ENCODE results near the gene CDKN1A. TPM values are rescaled to one million over a fixed set of nuclear protein-coding genes. Genes with fewer than 3 reads are reported as not detected.

Gene CDKN1A
- total and polyA plus RNA-seq, 2 donors from 2014 or later, result 46.4 to 66.2 TPM

GRCh38 chr6:36700831-36701230 lies 22.3 kb downstream of the CDKN1A start:
- no peak overlapping the region for H3K27ac ChIP-seq (ENCODE audit: low read depth in 2 of 2, low read length in 2 of 2)
- no peaks in the 10 kb centered on the region for H3K9me3 ChIP-seq (ENCODE audit: control insufficient read depth in 2 of 3, insufficient read depth in 1 of 3, low read length in 3 of 3)
- no peak for DNase-seq
- TF ChIP-seq CTCF (IDR thresholded peaks at IDR 0.05; ENCODE audit: borderline replicate concordance, extremely low read depth, insufficient read depth), result no peak
- intact Hi-C loops (cut with DNase I), result no loop called here
- H3K4me1 ChIP-seq (ENCODE audit: control insufficient read depth in 2 of 3, insufficient read depth in 2 of 3, low read depth in 1 of 3, low read length in 3 of 3), result no peaks in the 10 kb centered on the region
- H3K4me3 ChIP-seq (ENCODE audit: low read length in 3 of 3), result no peak overlapping the region
- H3K9ac ChIP-seq (ENCODE audit: low read length in 3 of 3), result no peak overlapping the region
- H3K36me3 ChIP-seq (ENCODE audit: control insufficient read depth in 2 of 3, insufficient read depth in 3 of 3, low read length in 3 of 3), result no peaks in the 10 kb centered on the region
- no peaks in the 10 kb centered on the region for H3K27me3 ChIP-seq (ENCODE audit: control insufficient read depth, insufficient read depth, low read length)
- FAIRE-seq, result no peak

DNA sequence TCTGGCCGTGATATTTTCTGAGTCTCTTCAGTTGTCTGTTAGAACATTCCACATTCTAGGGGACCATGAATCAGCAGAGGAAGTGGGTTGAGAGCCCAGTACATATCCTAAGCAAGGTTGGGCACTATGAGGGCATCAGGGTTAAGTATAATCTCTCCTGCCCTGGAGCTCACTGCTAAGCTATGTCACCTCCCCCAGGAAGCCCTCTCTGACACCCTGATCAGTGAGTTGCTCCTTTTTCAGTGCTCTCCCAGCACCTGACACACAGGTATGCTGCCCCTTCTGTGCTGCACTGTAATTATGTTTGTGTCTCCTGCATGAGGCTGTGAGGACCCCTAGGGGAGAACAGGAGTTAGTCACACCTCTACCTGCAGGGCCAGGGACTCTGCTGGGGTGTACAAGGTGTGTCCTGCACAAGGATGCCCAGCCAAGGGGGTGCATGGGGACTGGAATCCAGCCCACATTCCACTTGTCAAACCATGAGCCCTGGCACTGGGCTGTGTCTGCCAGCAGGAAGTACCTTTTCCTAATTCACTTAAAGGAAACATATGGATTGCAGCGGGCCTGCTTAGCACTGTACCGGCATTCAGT lies 23.0 kb downstream of the CDKN1A start:
- H3K4me3 ChIP-seq (ENCODE audit: low read length in 3 of 3), result no peak overlapping the region
- no peak for DNase-seq
- no peak overlapping the region for H3K27ac ChIP-seq (ENCODE audit: low read depth in 2 of 2, low read length in 2 of 2)
- H3K27me3 ChIP-seq (ENCODE audit: control insufficient read depth, insufficient read depth, low read length), result no peaks in the 10 kb centered on the region
- no peak for TF ChIP-seq CTCF (IDR thresholded peaks at IDR 0.05; ENCODE audit: borderline replicate concordance, extremely low read depth, insufficient read depth)
- no peak overlapping the region for H3K9ac ChIP-seq (ENCODE audit: low read length in 3 of 3)
- H3K36me3 ChIP-seq (ENCODE audit: control insufficient read depth in 2 of 3, insufficient read depth in 3 of 3, low read length in 3 of 3), result no peaks in the 10 kb centered on the region
- no peak for FAIRE-seq
- no peaks in the 10 kb centered on the region for H3K9me3 ChIP-seq (ENCODE audit: control insufficient read depth in 2 of 3, insufficient read depth in 1 of 3, low read length in 3 of 3)
- H3K4me1 ChIP-seq (ENCODE audit: control insufficient read depth in 2 of 3, insufficient read depth in 2 of 3, low read depth in 1 of 3, low read length in 3 of 3), result no peaks in the 10 kb centered on the region
- intact Hi-C loops (cut with DNase I), result no loop called here

DNA sequence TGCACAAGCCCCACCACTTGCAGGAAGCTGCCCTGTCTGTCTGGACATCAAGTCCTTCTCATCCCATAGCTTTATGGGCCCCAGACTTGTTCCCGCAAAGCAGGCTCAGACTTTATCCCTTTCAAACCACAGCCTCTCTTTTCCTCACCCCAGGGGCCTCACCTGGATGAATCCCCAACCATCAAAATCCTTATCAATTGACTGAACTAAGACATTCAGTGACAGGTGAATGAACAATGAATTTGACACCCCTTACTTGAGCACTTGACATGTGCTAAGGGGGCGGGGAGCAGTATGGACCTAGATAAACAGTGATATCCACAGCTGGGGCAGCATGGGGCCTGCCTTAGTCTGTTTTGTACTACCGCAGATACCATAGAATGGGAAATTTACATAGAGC lies 24.1 kb downstream of the CDKN1A start:
- FAIRE-seq, result no peak
- TF ChIP-seq CTCF (IDR thresholded peaks at IDR 0.05; ENCODE audit: borderline replicate concordance, extremely low read depth, insufficient read depth), result no peak

DNA sequence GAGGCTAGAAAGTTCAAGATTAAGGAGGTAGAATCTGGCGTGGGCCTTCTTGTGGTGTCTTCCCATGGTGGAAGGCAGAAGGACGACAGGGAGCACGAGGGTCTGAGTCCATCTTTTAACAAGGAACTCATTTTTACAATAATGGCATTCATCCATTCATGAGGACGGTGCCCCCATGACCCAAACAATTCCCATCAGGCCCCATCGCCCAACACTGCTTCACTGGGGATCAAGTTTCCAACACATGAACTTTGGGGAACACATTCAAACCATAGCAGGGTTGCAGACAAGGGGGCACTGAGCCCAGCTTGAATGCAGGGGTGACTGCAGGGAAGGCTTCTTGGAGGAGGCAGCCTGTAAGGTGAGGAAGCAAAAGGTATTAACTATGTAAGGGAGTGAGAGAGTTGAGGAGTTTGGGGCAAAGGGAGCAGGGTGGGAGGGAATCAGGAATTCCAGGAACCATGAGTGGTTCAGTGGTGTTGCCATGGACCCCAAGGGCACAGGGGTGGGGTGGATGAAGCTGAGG lies 24.6 kb downstream of the CDKN1A start:
- intact Hi-C loops (cut with DNase I), result no loop called here
- no peak for DNase-seq
- Histone ChIP-seq H3K27me3 (ENCODE audit: control insufficient read depth, insufficient read depth, low read length) (no peaks in the 10 kb centered on the region), H3K4me3 (ENCODE audit: low read length in 3 of 3) (no peak overlapping the region), H3K27ac (ENCODE audit: low read depth in 2 of 2, low read length in 2 of 2) (no peak overlapping the region), H3K9me3 (ENCODE audit: control insufficient read depth in 2 of 3, insufficient read depth in 1 of 3, low read length in 3 of 3) (no peaks in the 10 kb centered on the region), H3K9ac (ENCODE audit: low read length in 3 of 3) (no peak overlapping the region), H3K36me3 (ENCODE audit: control insufficient read depth in 2 of 3, insufficient read depth in 3 of 3, low read length in 3 of 3) (no peaks in the 10 kb centered on the region), H3K4me1 (ENCODE audit: control insufficient read depth in 2 of 3, insufficient read depth in 2 of 3, low read depth in 1 of 3, low read length in 3 of 3) (no peaks in the 10 kb centered on the region)
- FAIRE-seq, result no peak
- no peak for TF ChIP-seq CTCF (IDR thresholded peaks at IDR 0.05; ENCODE audit: borderline replicate concordance, extremely low read depth, insufficient read depth)

More for the DNA sequence above, 24.1 kb downstream of the CDKN1A start:
- Histone ChIP-seq H3K4me3 (ENCODE audit: low read length in 3 of 3) (no peak overlapping the region), H3K36me3 (ENCODE audit: control insufficient read depth in 2 of 3, insufficient read depth in 3 of 3, low read length in 3 of 3) (no peaks in the 10 kb centered on the region), H3K4me1 (ENCODE audit: control insufficient read depth in 2 of 3, insufficient read depth in 2 of 3, low read depth in 1 of 3, low read length in 3 of 3) (no peaks in the 10 kb centered on the region), H3K27me3 (ENCODE audit: control insufficient read depth, insufficient read depth, low read length) (no peaks in the 10 kb centered on the region), H3K9me3 (ENCODE audit: control insufficient read depth in 2 of 3, insufficient read depth in 1 of 3, low read length in 3 of 3) (no peaks in the 10 kb centered on the region), H3K9ac (ENCODE audit: low read length in 3 of 3) (no peak overlapping the region), H3K27ac (ENCODE audit: low read depth in 2 of 2, low read length in 2 of 2) (no peak overlapping the region)
- intact Hi-C loops (cut with DNase I), result no loop called here
- no peak for DNase-seq

All from kidney (tissue), 14 donors.